ENCODE results near the gene DUSP23. TPM values are rescaled to one million over a fixed set of nuclear protein-coding genes. Genes with fewer than 3 reads are reported as not detected.

DUSP23 gene
- total RNA-seq, 4 donors from 2014 or later: 97.3 to 183 (median 99.9) TPM

GRCh38 chr1:159800177-159800930, 19.6 kb downstream of the DUSP23 start:
- TF ChIP-seq CTCF (IDR thresholded peaks at IDR 0.05) (no peak), POLR2A (IDR thresholded peaks at IDR 0.05) (no peak)
- intact Hi-C loops (cut with DNase I): no loop called here
- no peak for DNase-seq
- no peaks in the 10 kb centered on the region for H3K36me3 ChIP-seq
- WGBS, 2 donors: 85 to 90% methylated on average over 8 of the region's 8 CpGs
- no peaks in the 10 kb centered on the region for H3K27me3 ChIP-seq
- no peak overlapping the region for H3K4me3 ChIP-seq (replicated peaks in 1 of 3)
- H3K4me1 ChIP-seq: peaks cover 7 to 15% of the 10 kb centered on the region in 2 donors
- H3K27ac ChIP-seq: peak overlapping the region in 1 of 3 donors; percentile 25
- H3K9me3 ChIP-seq: no peaks in the 10 kb centered on the region

- no peaks in the 10 kb centered on the region for H3K36me3 ChIP-seq
- no peaks in the 10 kb centered on the region for H3K27me3 ChIP-seq
- no peak within 1 kb of the TSS for H3K27ac ChIP-seq
- intact Hi-C loops (cut with DNase I): no loop called here
- DNase-seq: no peak
- no peaks in the 10 kb centered on the region for H3K9me3 ChIP-seq
- peaks cover 7 to 12% of the 10 kb centered on the region in 2 donors for H3K4me1 ChIP-seq
- TF ChIP-seq POLR2A (IDR thresholded peaks at IDR 0.05) (no peak), CTCF (IDR thresholded peaks at IDR 0.05) (no peak)
- no peak within 1 kb of the TSS for H3K4me3 ChIP-seq (replicated peaks in 1 of 3)
- 81 to 89% methylated on average over 8 of the region's 8 CpGs for WGBS, 2 donors
Measured at GRCh38 chr1:159802111-159802510, 21.3 kb downstream of the DUSP23 start, which contains the start of gene FCRL6. Gene FCRL6 (plus strand): TSS chr1:159802360. CDS start chr1:159802425, 65 bp downstream.

- H3K4me1 ChIP-seq: peaks cover 3 to 7% of the 10 kb centered on the region in 2 donors
- no peaks in the 10 kb centered on the region for H3K27me3 ChIP-seq
- intact Hi-C loops (cut with DNase I): no loop called here
- no peaks in the 10 kb centered on the region for H3K9me3 ChIP-seq
- no peak overlapping the region for H3K4me3 ChIP-seq (replicated peaks in 1 of 3)
- WGBS, 2 donors: 79 to 83% methylated on average over 7 of the region's 7 CpGs
- H3K27ac ChIP-seq: no peak overlapping the region
- no peak for DNase-seq
- no peak for TF ChIP-seq POLR2A (IDR thresholded peaks at IDR 0.05)
- no peak for TF ChIP-seq CTCF (IDR thresholded peaks at IDR 0.05)
- no peaks in the 10 kb centered on the region for H3K36me3 ChIP-seq
Measured at GRCh38 chr1:159803956-159804689, 23.4 kb downstream of the DUSP23 start.

- H3K27me3 ChIP-seq: no peaks in the 10 kb centered on the region
- intact Hi-C loops (cut with DNase I): no loop called here
- no peak for TF ChIP-seq CTCF (IDR thresholded peaks at IDR 0.05)
- no peak for TF ChIP-seq POLR2A (IDR thresholded peaks at IDR 0.05)
- no peak for DNase-seq
- no peaks in the 10 kb centered on the region for H3K36me3 ChIP-seq
- no peak overlapping the region for H3K4me3 ChIP-seq (replicated peaks in 1 of 3)
- no peak overlapping the region for H3K27ac ChIP-seq
- H3K9me3 ChIP-seq: no peaks in the 10 kb centered on the region
- 75 to 87% methylated on average over 2 of the region's 2 CpGs for WGBS, 2 donors
- peaks cover 0 to under 1% of the 10 kb centered on the region in 2 donors for H3K4me1 ChIP-seq
Measured at GRCh38 chr1:159804924-159805323, 24.2 kb downstream of the DUSP23 start.

- no peak for DNase-seq
- Histone ChIP-seq H3K27ac (no peak overlapping the region), H3K4me3 (replicated peaks in 1 of 3) (no peak overlapping the region), H3K27me3 (no peaks in the 10 kb centered on the region), H3K9me3 (no peaks in the 10 kb centered on the region), H3K4me1 (no peaks in the 10 kb centered on the region), H3K36me3 (no peaks in the 10 kb centered on the region)
- 92 to 99% methylated on average over 8 of the region's 8 CpGs for WGBS, 2 donors
- no peak for TF ChIP-seq CTCF (IDR thresholded peaks at IDR 0.05)
- no peak for TF ChIP-seq POLR2A (IDR thresholded peaks at IDR 0.05)
- intact Hi-C loops (cut with DNase I): no loop called here
Measured at GRCh38 chr1:159815926-159816325, 35.2 kb downstream of the DUSP23 start.

Measured in thyroid gland (tissue), 4 donors.